ENCODE results near the gene ADAMTS5. TPM values are rescaled to one million over a fixed set of nuclear protein-coding genes. Genes with fewer than 3 reads are reported as not detected.

Gene ADAMTS5
- total RNA-seq, 1 donor from 2014 or later = 62.8 TPM

- DNase-seq (ENCODE audit: extremely low spot score, unreplicated experiment) = no peak
- no peaks in the 10 kb centered on the region for H3K27me3 Mint-ChIP-seq (ENCODE audit: unreplicated experiment)
- no peak overlapping the region for H3K27ac Mint-ChIP-seq (ENCODE audit: unreplicated experiment)
These were observed 27.2 kb downstream of the ADAMTS5 start for GRCh38 chr21:26939601-26940111.

GRCh38 chr21:26936641-26937040 is 30.2 kb downstream of the ADAMTS5 start:
- H3K9me3 Mint-ChIP-seq (ENCODE audit: unreplicated experiment) = no peaks in the 10 kb centered on the region
- H3K4me3 Mint-ChIP-seq (ENCODE audit: unreplicated experiment) = no peak overlapping the region
- no peak for DNase-seq (ENCODE audit: extremely low spot score, unreplicated experiment)

More at GRCh38 chr21:26939601-26940111, 27.2 kb downstream of the ADAMTS5 start:
- no peak overlapping the region for H3K4me3 Mint-ChIP-seq (ENCODE audit: unreplicated experiment)
- no peak for TF ChIP-seq CTCF (IDR thresholded peaks at IDR 0.05)
- peaks cover 50% of the 10 kb centered on the region for H3K4me1 Mint-ChIP-seq (ENCODE audit: unreplicated experiment)
- no peaks in the 10 kb centered on the region for H3K9me3 Mint-ChIP-seq (ENCODE audit: unreplicated experiment)
- peaks cover 69% of the 10 kb centered on the region for H3K36me3 Mint-ChIP-seq (ENCODE audit: unreplicated experiment)

GRCh38 chr21:26935977-26936376 is 30.9 kb downstream of the ADAMTS5 start:
- peaks cover 70% of the 10 kb centered on the region for H3K36me3 Mint-ChIP-seq (ENCODE audit: unreplicated experiment)
- H3K27me3 Mint-ChIP-seq (ENCODE audit: unreplicated experiment) = no peaks in the 10 kb centered on the region
- DNase-seq (ENCODE audit: extremely low spot score, unreplicated experiment) = no peak
- no peak overlapping the region for H3K4me3 Mint-ChIP-seq (ENCODE audit: unreplicated experiment)
- H3K9me3 Mint-ChIP-seq (ENCODE audit: unreplicated experiment) = no peaks in the 10 kb centered on the region
- peak overlapping the region; percentile 32 for H3K27ac Mint-ChIP-seq (ENCODE audit: unreplicated experiment)
- peaks cover 55% of the 10 kb centered on the region for H3K4me1 Mint-ChIP-seq (ENCODE audit: unreplicated experiment)
- TF ChIP-seq CTCF (IDR thresholded peaks at IDR 0.05) = no peak

More at GRCh38 chr21:26936641-26937040, 30.2 kb downstream of the ADAMTS5 start:
- H3K27ac Mint-ChIP-seq (ENCODE audit: unreplicated experiment) = peak overlapping the region; percentile 32
- peaks cover 66% of the 10 kb centered on the region for H3K36me3 Mint-ChIP-seq (ENCODE audit: unreplicated experiment)
- no peaks in the 10 kb centered on the region for H3K27me3 Mint-ChIP-seq (ENCODE audit: unreplicated experiment)
- no peak for TF ChIP-seq CTCF (IDR thresholded peaks at IDR 0.05)
- H3K4me1 Mint-ChIP-seq (ENCODE audit: unreplicated experiment) = peaks cover 56% of the 10 kb centered on the region

GRCh38 chr21:26934383-26934782 is 32.5 kb downstream of the ADAMTS5 start:
- H3K27me3 Mint-ChIP-seq (ENCODE audit: unreplicated experiment) = no peaks in the 10 kb centered on the region
- no peak for DNase-seq (ENCODE audit: extremely low spot score, unreplicated experiment)
- no peak for TF ChIP-seq CTCF (IDR thresholded peaks at IDR 0.05)
- peaks cover 46% of the 10 kb centered on the region for H3K4me1 Mint-ChIP-seq (ENCODE audit: unreplicated experiment)
- H3K36me3 Mint-ChIP-seq (ENCODE audit: unreplicated experiment) = peaks cover 71% of the 10 kb centered on the region
- H3K9me3 Mint-ChIP-seq (ENCODE audit: unreplicated experiment) = no peaks in the 10 kb centered on the region
- H3K27ac Mint-ChIP-seq (ENCODE audit: unreplicated experiment) = peak overlapping the region; percentile 88
- H3K4me3 Mint-ChIP-seq (ENCODE audit: unreplicated experiment) = no peak overlapping the region

GRCh38 chr21:26933448-26933847 is 33.4 kb downstream of the ADAMTS5 start:
- DNase-seq (ENCODE audit: extremely low spot score, unreplicated experiment) = no peak
- H3K36me3 Mint-ChIP-seq (ENCODE audit: unreplicated experiment) = peaks cover 71% of the 10 kb centered on the region
- peak overlapping the region; percentile 88 for H3K27ac Mint-ChIP-seq (ENCODE audit: unreplicated experiment)
- H3K4me3 Mint-ChIP-seq (ENCODE audit: unreplicated experiment) = no peak overlapping the region
- H3K27me3 Mint-ChIP-seq (ENCODE audit: unreplicated experiment) = no peaks in the 10 kb centered on the region
- H3K9me3 Mint-ChIP-seq (ENCODE audit: unreplicated experiment) = no peaks in the 10 kb centered on the region
- H3K4me1 Mint-ChIP-seq (ENCODE audit: unreplicated experiment) = peaks cover 41% of the 10 kb centered on the region
- no peak for TF ChIP-seq CTCF (IDR thresholded peaks at IDR 0.05)

Measured in osteocyte (in vitro differentiated cells).